Activated naive CD4-positive, alpha-beta T cell treated with Interleukin-2 at 50 U/mL for 16 hours (primary cell): Measurements from ENCODE around the gene RGS3.
"Not testable (repeated sequence)": the region's sequence is repeated elsewhere in the genome, so short reads cannot be mapped to it uniquely, and the experiment has no call there.

ENCODE experiments used
- DNase-seq: peaks from one replicate; pipeline ENCODE4 v3.0.0-alpha.2; 2020

RGS3 gene

GRCh38 chr9:113467183-113467582, 3.7 kb downstream of the RGS3 start:
- DNase-seq, result no peak

- no peak for DNase-seq
Measured at GRCh38 chr9:113468716-113469448, 5.4 kb downstream of the RGS3 start.

- no peak for DNase-seq
Measured at GRCh38 chr9:113471143-113471542, 7.6 kb downstream of the RGS3 start.

- no peak for DNase-seq
Measured at GRCh38 chr9:113471566-113471965, 8.0 kb downstream of the RGS3 start.

- DNase-seq, result no peak
Measured at GRCh38 chr9:113472199-113472598, 8.7 kb downstream of the RGS3 start.

GRCh38 chr9:113474360-113475028, 11.0 kb downstream of the RGS3 start:
- DNase-seq, result no peak

GRCh38 chr9:113475031-113475430, 11.5 kb downstream of the RGS3 start:
- no peak for DNase-seq

GRCh38 chr9:113475992-113476391, 12.5 kb downstream of the RGS3 start:
- no peak for DNase-seq

GRCh38 chr9:113476511-113476916, 13.0 kb downstream of the RGS3 start:
- DNase-seq, result no peak

- DNase-seq, result no peak
Measured at GRCh38 chr9:113477058-113477457, 13.5 kb downstream of the RGS3 start.

GRCh38 chr9:113477661-113478060, 14.1 kb downstream of the RGS3 start:
- DNase-seq, result no peak

GRCh38 chr9:113479174-113479621, 15.7 kb downstream of the RGS3 start:
- DNase-seq, result peak; percentile 21

GRCh38 chr9:113480612-113481011, 17.1 kb downstream of the RGS3 start:
- no peak for DNase-seq

- DNase-seq, result no peak
Measured at GRCh38 chr9:113481176-113481787, 17.8 kb downstream of the RGS3 start.

- DNase-seq, result no peak
Measured at GRCh38 chr9:113482341-113482740, 18.8 kb downstream of the RGS3 start.

GRCh38 chr9:113482991-113483675, 19.6 kb downstream of the RGS3 start:
- no peak for DNase-seq

GRCh38 chr9:113483676-113484257, 20.2 kb downstream of the RGS3 start:
- no peak for DNase-seq

- DNase-seq, result no peak
Measured at GRCh38 chr9:113484258-113484730, 20.8 kb downstream of the RGS3 start.

- no peak for DNase-seq
Measured at GRCh38 chr9:113485761-113486115, 22.2 kb downstream of the RGS3 start.

GRCh38 chr9:113486327-113486726, 22.8 kb downstream of the RGS3 start:
- no peak for DNase-seq

GRCh38 chr9:113488071-113488470, 24.5 kb downstream of the RGS3 start:
- DNase-seq, result no peak

GRCh38 chr9:113488490-113488889, 25.0 kb downstream of the RGS3 start:
- no peak for DNase-seq

GRCh38 chr9:113491147-113491546, 27.6 kb downstream of the RGS3 start:
- not testable (repeated sequence) for DNase-seq
